ENCODE measurements around the gene MAPKAPK5.
"Not testable (repeated sequence)": the region's sequence is repeated elsewhere in the genome, so short reads cannot be mapped to it uniquely, and the experiment has no call there.

MAPKAPK5 gene

DNA sequence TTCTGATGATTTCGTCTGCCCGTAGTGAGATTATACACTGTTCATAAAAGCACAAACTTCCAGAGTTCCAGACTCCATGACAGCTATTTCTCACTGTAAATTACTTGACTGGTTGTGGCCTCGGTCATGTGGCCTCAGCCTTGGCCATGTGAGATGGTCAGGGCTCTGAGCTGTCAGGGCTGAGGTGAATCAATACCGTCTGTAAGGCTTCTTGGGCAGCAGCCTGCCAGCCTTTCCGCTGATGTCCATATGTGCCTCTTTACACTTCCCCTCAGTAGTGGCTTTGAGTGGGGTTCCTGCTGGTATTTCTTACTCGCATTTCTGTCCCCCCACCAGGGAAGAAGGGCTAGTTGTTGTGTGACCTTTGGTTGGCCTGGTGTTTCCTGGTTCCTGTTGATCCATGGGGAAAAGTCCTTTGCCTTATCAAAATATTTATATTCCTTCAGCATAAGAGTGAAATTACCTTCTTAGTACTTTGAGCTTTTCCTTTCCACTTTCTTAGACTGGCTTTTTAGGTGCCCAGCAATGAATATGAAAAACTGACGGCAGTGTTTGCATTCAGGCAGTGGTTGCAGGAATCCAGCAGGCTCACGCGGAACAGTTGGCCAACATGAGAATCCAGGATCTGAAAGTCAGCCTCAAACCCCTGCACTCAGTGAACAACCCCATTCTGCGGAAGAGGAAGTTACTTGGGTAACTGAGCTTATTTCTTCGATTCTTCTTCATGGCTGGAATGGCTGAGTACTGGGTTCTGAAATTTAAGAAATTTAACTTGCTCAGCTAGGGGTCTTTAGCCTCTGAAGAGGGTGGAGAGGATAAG lies 46.1 kb downstream of the MAPKAPK5 start:
- no peak for DNase-seq

DNA sequence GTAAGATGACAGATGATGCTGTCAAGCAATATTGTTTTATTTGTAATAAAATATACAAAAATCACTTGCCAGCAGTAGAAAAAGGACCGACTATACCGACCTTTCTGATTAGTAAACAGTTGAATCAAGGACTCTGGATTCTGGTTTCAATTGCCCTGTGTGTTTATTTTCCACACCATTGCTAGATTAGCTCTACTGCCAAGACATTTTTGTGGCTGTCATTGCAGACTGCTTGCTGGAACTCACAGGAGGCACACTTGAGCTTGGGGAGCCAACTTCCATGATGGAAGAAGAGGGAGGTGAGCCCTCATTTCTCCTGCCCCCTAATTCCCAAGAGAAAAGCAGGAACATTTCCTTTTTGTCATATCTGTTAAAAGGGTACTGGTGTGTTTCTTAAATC lies 51.3 kb downstream of the MAPKAPK5 start:
- DNase-seq, result no peak

DNA sequence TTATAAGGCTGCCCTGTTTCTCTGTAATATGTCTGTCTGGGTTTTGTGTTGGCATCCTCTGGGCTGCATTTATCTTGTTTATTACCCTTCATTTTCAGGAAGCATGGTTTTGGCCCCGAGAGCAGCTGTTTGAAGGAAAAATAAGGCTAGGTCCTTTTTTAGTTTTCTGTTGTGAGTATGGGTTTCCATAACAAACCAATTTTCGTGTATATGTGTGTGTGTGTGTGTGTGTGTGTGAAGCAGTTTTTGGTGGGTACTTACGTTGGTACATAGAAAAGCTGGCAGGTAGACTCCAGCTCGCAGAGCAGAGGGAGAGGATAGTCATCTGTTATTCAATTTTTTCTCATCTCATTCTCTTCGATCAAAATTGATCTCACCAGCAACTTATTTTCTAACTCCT lies 52.5 kb downstream of the MAPKAPK5 start:
- no peak for DNase-seq

DNA sequence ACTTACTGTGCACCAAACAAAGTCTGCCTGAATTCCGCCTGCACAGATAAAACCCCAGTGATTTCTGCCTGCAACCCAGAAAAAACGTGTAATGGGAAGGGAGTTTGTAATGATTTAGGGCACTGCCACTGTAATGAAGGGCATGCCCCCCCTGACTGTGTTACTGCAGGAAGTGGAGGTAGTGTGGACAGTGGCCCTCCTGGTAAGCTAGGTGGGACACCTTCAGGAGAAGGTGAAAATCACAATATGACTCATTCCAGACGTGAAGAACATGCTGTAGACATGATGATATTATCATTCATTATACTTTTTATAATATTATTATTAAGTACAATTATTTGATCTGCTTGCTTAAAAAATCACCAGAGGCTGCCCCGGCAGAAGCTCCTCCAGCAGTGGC lies 59.2 kb downstream of the MAPKAPK5 start:
- no peak for DNase-seq

DNA sequence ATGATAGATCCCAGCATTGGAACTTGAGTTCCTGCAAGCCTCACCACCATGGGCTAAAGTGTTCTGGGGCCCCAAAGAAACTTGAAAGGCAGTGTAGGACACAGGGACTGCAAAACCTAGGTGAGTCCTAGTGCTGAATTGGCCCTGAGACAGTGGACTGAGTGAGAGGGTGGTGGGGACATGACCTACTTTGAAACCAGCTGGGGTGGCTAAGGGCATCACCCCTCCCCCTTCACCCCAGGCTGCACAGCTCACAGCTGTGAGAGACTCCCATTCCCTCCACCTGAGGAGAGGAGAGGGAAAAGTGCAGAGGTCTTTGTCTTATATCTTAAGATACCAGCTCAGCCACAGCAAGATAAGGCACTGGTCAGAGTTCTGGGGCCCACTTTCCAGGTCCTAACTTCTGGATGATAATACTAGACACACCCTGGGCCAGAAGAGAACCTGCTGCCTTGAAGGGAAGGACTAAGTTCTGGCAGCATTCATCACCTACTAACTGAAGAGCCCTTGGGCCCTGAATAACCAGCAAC lies 62.5 kb downstream of the MAPKAPK5 start:
- no peak for DNase-seq

DNA sequence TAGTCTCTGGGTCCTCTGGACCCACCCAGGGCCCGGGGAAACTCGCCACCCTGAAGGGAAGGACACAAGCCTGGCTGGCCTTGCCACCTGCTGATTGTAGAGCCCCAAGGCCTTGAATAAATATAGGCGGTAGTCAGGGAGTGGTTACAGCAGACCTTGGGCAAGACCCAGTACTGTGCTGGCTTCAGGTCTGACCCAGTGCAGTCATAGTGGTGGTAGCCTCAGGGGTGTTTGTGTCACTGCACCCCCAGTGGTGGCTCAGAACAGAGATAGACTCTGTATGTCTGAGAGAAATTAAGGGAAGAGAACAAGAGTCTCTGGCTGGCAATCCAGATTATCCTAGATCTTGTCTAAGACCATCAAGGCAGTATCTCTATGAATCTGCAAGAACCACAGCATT lies 63.5 kb downstream of the MAPKAPK5 start:
- no peak for DNase-seq

DNA sequence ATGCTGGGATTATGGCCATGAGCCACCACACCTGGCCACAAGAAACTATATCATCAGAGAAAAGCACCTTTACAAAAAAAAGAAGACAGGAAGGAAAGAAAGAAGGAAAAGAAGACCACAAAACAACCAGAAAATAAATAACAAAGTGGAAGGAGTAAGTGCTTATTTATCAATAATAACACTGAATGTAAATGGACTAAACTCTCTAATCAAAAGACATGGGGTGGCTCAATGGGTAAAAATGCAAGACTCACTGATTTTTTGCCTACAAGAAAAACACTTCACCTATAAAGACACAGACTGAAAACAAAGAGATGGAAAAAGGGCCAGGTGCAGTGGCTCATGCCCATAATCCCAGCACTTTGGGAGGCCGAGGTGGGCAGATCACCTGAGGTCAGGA lies 65.7 kb downstream of the MAPKAPK5 start:
- no peak for DNase-seq

DNA sequence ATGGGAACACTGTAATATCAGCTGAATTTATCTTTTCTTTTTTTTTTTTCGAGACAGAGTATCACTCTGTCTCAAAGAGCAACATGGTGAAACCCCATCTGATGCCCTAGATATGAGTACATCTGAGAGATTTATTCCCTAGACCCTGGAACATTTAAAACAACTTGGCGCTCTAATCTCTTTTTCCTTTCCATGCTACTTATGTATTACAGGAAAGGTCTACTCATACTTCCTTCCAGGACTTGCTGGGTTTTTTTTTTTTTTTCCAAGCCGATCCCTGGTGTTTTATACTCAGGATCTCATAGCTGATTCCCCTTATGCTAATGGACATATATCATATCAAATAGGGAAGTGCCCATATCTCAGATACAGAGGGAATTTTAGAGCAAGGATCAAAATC lies 83.1 kb downstream of the MAPKAPK5 start:
- DNase-seq, result no peak

DNA sequence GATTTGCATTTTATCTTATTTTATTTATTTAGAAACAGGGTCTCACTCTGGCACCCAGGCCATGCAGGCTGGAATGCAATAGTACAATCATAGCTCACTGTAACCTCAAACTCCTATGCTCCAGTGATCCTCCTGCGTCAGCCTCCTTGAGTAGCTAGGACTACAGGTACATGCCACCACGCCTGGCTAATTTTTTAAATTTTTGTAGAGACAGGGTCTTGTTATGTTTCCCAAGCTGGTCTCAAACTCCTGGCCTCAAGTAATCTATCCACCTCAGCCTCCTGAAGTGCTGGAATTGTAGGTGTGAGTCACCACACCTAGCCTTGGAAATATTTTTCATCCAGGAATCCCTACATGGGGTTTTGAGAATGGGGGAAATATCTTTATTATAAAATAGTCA lies 84.6 kb downstream of the MAPKAPK5 start:
- no peak for DNase-seq

DNA sequence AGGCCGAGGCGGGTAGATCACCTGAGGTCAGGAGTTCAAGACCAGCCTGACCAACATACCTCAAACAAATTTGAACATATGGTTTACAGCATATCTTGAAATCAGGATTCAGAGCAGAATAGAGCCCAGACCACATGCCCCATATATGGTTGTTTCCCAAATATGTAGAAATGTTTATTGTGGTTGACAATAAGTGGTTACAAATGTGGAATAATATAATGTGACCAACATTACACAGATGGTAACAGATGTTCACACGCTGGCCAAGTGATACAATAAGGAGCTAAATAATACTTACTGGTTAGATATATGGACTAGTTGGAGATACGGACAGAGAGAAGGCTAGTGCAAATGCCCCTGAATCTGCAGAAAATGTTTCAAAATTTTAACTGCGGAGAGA lies 85.3 kb downstream of the MAPKAPK5 start:
- DNase-seq, result no peak

DNA sequence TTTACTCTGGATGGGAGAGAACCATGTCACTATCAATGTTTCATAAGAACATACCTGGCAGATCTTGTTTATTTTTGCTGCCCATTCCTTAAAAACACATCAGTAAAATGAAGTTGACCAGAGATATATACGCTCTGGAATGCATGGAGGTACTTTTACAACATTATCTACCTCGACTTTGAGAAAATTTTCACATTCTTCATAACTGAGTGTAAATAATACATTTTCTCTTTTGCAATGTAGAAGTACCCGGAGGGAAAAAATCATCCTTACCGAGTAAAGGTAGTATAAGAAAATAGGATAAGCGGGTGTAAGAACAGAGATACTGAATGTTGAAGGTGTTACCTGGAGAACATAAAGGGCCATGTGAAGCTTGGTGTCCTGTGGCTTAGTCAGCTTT lies 90.2 kb downstream of the MAPKAPK5 start:
- DNase-seq, result no peak

DNA sequence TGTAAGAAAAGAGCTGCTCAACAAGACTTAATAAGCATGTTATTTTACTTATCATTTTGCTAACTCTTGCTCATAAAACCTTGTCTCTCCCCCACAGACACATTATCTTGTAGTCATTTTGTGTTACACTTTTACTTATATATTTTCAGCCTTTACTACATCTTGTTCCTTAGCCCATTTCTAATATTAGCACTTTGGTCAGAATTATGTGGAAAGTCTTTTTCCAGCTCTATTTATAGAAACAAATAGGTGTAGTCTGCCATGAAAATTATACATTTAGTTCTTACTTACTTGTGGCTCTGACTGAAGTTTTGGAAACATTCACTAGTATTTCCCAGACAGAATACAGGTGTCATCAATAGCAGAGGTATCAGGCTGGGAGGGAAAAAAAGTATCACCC lies 94.8 kb downstream of the MAPKAPK5 start:
- DNase-seq, result no peak

DNA sequence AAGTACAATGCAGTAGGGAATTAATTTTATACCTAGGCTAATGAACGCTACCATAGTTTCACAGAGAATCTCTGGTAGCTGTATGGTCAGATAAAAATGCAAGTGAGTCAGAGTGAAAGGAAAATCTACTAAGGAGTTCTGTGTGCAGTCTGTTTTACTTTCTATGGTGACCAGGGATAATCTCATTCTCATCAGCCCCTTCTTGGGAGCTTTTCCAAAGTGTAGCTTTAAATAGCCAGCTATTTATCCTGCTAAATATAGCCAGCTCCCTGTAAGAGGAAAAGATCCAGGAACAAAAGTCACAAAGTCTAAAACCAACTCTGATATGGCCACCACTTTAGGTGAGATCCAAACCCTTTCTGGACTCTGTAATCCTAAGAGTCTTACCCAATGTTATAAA lies 95.4 kb downstream of the MAPKAPK5 start:
- no peak for DNase-seq

DNA sequence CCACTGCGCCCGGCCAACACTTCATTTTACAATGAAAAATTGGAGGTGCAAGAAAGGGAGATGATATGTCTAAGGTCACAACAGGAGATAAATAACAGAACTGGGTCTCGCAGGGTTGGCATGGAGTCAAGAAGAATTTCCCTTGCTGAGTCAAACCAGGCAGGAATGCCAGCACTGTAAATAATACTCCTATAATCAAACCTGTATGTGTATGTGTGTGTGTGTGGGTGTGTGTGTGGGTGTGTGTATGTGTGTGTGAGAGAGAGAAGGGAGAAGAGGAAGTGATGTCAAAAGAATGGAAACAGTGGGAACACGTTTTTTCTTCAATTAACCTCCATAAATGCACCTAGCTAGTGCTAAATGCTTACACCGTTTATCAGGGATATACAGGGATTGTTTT lies 100.5 kb downstream of the MAPKAPK5 start:
- DNase-seq, result no peak

DNA sequence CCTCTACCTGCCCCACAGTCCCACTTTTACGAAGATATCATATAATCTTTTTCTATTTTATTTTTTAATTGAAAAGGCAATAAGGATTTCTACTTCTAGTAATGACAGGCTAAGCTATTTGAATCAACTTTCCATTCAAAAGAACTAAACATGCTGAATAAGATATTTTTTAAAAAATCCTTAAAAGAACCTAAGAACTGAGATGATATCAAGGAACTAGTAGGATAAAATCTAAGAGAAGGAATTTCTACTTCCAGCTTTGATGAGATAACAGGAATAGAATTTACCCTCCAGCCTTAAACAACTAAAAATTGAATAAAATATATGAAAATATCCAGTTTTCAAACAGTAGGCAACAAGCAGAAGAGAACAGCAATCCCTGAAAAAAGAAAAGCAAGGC lies 101.9 kb downstream of the MAPKAPK5 start:
- DNase-seq, result no peak

DNA sequence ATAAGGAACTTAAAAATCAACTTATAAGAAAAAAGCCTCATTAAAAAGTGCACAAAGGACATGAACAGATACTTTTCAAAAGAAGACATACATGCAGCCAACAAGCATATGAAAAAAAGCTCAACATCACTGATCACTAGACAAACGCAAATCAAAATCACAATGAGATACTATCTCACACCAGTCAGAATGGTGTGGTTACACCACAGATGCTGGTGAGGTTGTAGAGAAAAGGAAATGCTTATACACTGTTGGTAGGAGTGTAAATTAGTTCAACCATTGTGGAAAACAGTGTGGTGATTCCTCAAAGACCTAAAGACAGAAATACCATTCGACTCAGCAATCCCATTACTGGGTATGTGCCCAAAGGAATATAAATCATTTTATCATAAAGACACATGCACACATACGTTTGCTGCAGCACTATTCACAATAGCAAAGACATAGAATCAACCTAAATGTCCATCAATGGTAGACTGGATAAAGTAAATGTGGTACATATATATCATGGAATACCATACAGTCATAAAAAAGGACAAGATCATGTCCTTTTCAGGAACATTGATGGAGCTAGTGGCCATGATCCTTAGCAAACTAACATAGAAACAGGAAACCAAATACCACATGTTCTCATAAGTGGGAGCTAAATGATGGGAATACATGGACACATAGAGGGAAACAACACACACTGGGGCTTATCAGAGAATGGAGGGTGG lies 109.1 kb downstream of the MAPKAPK5 start:
- not testable (repeated sequence) for DNase-seq
